ENCODE measurements around the gene ZNF14. TPM values are rescaled to one million over a fixed set of nuclear protein-coding genes. Genes with fewer than 3 reads are reported as not detected.
"Not testable (repeated sequence)": the region's sequence is repeated elsewhere in the genome, so short reads cannot be mapped to it uniquely, and the experiment has no call there.

The ZNF14 gene
- total RNA-seq, 2 donors from 2014 or later = 9.5 to 9.9 TPM

GRCh38 chr19:19775891-19776205 lies 42.9 kb upstream of the ZNF14 start:
- H3K9me3 ChIP-seq = no peaks in the 10 kb centered on the region
- no peak for TF ChIP-seq POLR2A (IDR thresholded peaks at IDR 0.05)
- TF ChIP-seq CTCF (IDR thresholded peaks at IDR 0.05) = no peak
- TF ChIP-seq POLR2AphosphoS5 (IDR thresholded peaks at IDR 0.05) = no peak
- H3K36me3 ChIP-seq = no peaks in the 10 kb centered on the region
- peak overlapping the region; percentile 44 to 65 for H3K4me3 ChIP-seq
- DNase-seq (ENCODE audit: low spot score) = no peak
- H3K27ac ChIP-seq = peak overlapping the region; percentile 64 to 72
- under 1% methylated on average over 11 of the region's 11 CpGs for WGBS
- H3K4me1 ChIP-seq (replicated peaks) = peaks cover 3% of the 10 kb centered on the region
- intact Hi-C loops (cut with DNase I) = no loop called here
- no peaks in the 10 kb centered on the region for H3K27me3 ChIP-seq (replicated peaks; ENCODE audit: insufficient read depth)

GRCh38 chr19:19774354-19775033 lies 41.6 kb upstream of the ZNF14 start:
- Histone ChIP-seq H3K36me3 (no peaks in the 10 kb centered on the region), H3K4me1 (replicated peaks) (peaks cover 3% of the 10 kb centered on the region), H3K27ac (no peak overlapping the region), H3K9me3 (no peaks in the 10 kb centered on the region), H3K27me3 (replicated peaks; ENCODE audit: insufficient read depth) (no peaks in the 10 kb centered on the region), H3K4me3 (no peak overlapping the region)
- 89% methylated on average over 14 of the region's 14 CpGs for WGBS
- DNase-seq (ENCODE audit: low spot score) = no peak
- TF ChIP-seq CTCF (IDR thresholded peaks at IDR 0.05) (no peak), POLR2AphosphoS5 (IDR thresholded peaks at IDR 0.05) (no peak), POLR2A (IDR thresholded peaks at IDR 0.05) (no peak)
- intact Hi-C loops (cut with DNase I) = no loop called here

GRCh38 chr19:19771963-19772362 lies 39.1 kb upstream of the ZNF14 start:
- DNase-seq (ENCODE audit: low spot score); H3K27ac ChIP-seq; H3K27me3 ChIP-seq (replicated peaks; ENCODE audit: insufficient read depth): not testable (repeated sequence)

GRCh38 chr19:19769971-19770370 lies 37.1 kb upstream of the ZNF14 start:
- H3K4me1 ChIP-seq (replicated peaks); DNase-seq (ENCODE audit: low spot score); H3K36me3 ChIP-seq; H3K27ac ChIP-seq; H3K9me3 ChIP-seq; intact Hi-C loops (cut with DNase I); H3K27me3 ChIP-seq (replicated peaks; ENCODE audit: insufficient read depth); H3K4me3 ChIP-seq: not testable (repeated sequence)
- WGBS = 95% methylated on average over 22 of the region's 28 CpGs

More at GRCh38 chr19:19771963-19772362, 39.1 kb upstream of the ZNF14 start:
- H3K4me3 ChIP-seq; H3K9me3 ChIP-seq; H3K36me3 ChIP-seq; intact Hi-C loops (cut with DNase I); H3K4me1 ChIP-seq (replicated peaks): not testable (repeated sequence)
- 78% methylated on average over 10 of the region's 10 CpGs for WGBS

GRCh38 chr19:19758164-19758563 lies 25.3 kb upstream of the ZNF14 start:
- intact Hi-C loops (cut with DNase I) = no loop called here

More at GRCh38 chr19:19758164-19758563, 25.3 kb upstream of the ZNF14 start:
- H3K27ac ChIP-seq = no peak overlapping the region
- no peak overlapping the region for H3K4me3 ChIP-seq
- TF ChIP-seq CTCF (IDR thresholded peaks at IDR 0.05) = no peak
- TF ChIP-seq POLR2AphosphoS5 (IDR thresholded peaks at IDR 0.05) = no peak
- no peak for TF ChIP-seq POLR2A (IDR thresholded peaks at IDR 0.05)
- no peaks in the 10 kb centered on the region for H3K27me3 ChIP-seq (replicated peaks; ENCODE audit: insufficient read depth)
- no peaks in the 10 kb centered on the region for H3K36me3 ChIP-seq
- WGBS = 95% methylated on average over 4 of the region's 4 CpGs
- no peaks in the 10 kb centered on the region for H3K4me1 ChIP-seq (replicated peaks)
- DNase-seq (ENCODE audit: low spot score) = no peak
- H3K9me3 ChIP-seq = no peaks in the 10 kb centered on the region
